B cell (primary cell): ENCODE measurements around the gene CLSTN2. TPM values are rescaled to one million over a fixed set of nuclear protein-coding genes. Genes with fewer than 3 reads are reported as not detected.

Experiments used
- ATAC-seq: fragments of 200-7000 bp; cut with Tn5 transposase; one replicate; pipeline ENCODE4 v1.10.0; 2021; ENCODE audit warnings: low read depth, mild to moderate bottlenecking, moderate number of reproducible peaks, moderate library complexity
- CTCF ChIA-PET: fragments of 350-600 bp; sonication (Branson Sonifier 250); formaldehyde crosslinking; loops from one replicate; lab custom pipeline; 2021; ENCODE audit warnings: antibody characterized with exemption, inconsistent platforms; lab: Charles Lee
- POLR2A ChIA-PET: fragments of 350-600 bp; sonication (Branson Sonifier 250); formaldehyde crosslinking; loops from one replicate; lab custom pipeline; 2021; ENCODE audit warnings: antibody characterized with exemption; lab: Charles Lee
- DNase-seq: peaks from one replicate; pipeline ENCODE4 v3.0.0; 2013
- H2AFZ ChIP-seq: 2 replicates; pipeline ENCODE4 v1.6.1; 2012; ENCODE audit warnings: mild to moderate bottlenecking, low read depth, low read length; ENCODE audit not compliant: insufficient read depth, poor library complexity, severe bottlenecking
- H3K27ac ChIP-seq, 2 donors: 1 replicate in 1 of 2; 2 replicates in 1 of 2; pipeline ENCODE4 v1.5.1; 2012 to 2013; ENCODE audit warnings: low read length in 2 of 2, mild to moderate bottlenecking in 2 of 2, moderate library complexity in 1 of 2
- H3K27me3 ChIP-seq, 4 experiments: fragments of 200-600 bp in 1 of 4; sonication (generic) in 1 of 4; replicated peaks in 1 of 4; 1 replicate in 2 of 4; 2 replicates in 2 of 4; pipeline versions ENCODE4 v1.6.1 to v1.7.0; 2013 to 2016; ENCODE audit warnings: low read length in 3 of 4, mild to moderate bottlenecking in 2 of 4, mixed read lengths in 1 of 4, moderate library complexity in 1 of 4; ENCODE audit not compliant: insufficient read depth in 4 of 4, control insufficient read depth in 3 of 4; ENCODE audit errors: control extremely low read depth in 1 of 4
- H3K36me3 ChIP-seq, 2 experiments: replicated peaks in 1 of 2; 1 replicate in 1 of 2; 2 replicates in 1 of 2; pipeline versions ENCODE4 v1.6.1 to v1.7.1; 2013; ENCODE audit warnings: low read length in 1 of 2; ENCODE audit not compliant: insufficient read depth in 2 of 2, control insufficient read depth in 1 of 2; ENCODE audit errors: control extremely low read depth in 1 of 2, extremely low read depth in 1 of 2
- H3K4me1 ChIP-seq, 2 donors: fragments of 200-600 bp in 1 of 2; sonication (generic) in 1 of 2; 1 replicate in 1 of 2; 2 replicates in 1 of 2; pipeline versions ENCODE4 v1.5.1 to v1.6.1; 2013 to 2017; ENCODE audit warnings: low read length in 2 of 2; ENCODE audit not compliant: control insufficient read depth in 2 of 2, insufficient read depth in 2 of 2
- H3K4me2 ChIP-seq: replicated peaks from 2 replicates; pipeline ENCODE3; 2012; ENCODE audit warnings: mild to moderate bottlenecking, low read depth, low read length; ENCODE audit not compliant: poor library complexity, severe bottlenecking
- H3K4me3 ChIP-seq, 5 experiments: fragments of 200-600 bp in 1 of 5; sonication (generic) in 1 of 5; 1 replicate in 3 of 5; 2 replicates in 2 of 5; pipeline versions ENCODE4 v1.5.1 to v1.7.0; 2011 to 2016; ENCODE audit warnings: low read length in 4 of 5, mild to moderate bottlenecking in 4 of 5, low read depth in 2 of 5, control low read depth in 1 of 5, moderate library complexity in 1 of 5; ENCODE audit not compliant: insufficient read depth in 1 of 5; ENCODE audit errors: control extremely low read depth in 1 of 5, extremely low read depth in 1 of 5
- H3K79me2 ChIP-seq: fragments of 200-600 bp; sonication (generic); one replicate; pipeline ENCODE4 v1.6.0; 2016; ENCODE audit warnings: low read length; ENCODE audit not compliant: control insufficient read depth, insufficient read depth
- H3K9ac ChIP-seq: fragments of 200-600 bp; sonication (generic); 2 replicates; pipeline ENCODE4 v1.6.1; 2017; ENCODE audit warnings: mild to moderate bottlenecking, low read length, moderate library complexity
- H3K9me3 ChIP-seq, 3 donors: one replicate each; pipeline versions ENCODE4 v1.6.1 to v1.7.1; 2013; ENCODE audit warnings: low read length in 2 of 3; ENCODE audit not compliant: control insufficient read depth in 2 of 3, insufficient read depth in 1 of 3; ENCODE audit errors: control extremely low read depth in 1 of 3
- H4K20me1 ChIP-seq: 2 replicates; pipeline ENCODE4 v1.6.0; 2012; ENCODE audit warnings: mild to moderate bottlenecking, low read length; ENCODE audit not compliant: insufficient read depth, control insufficient read depth, poor library complexity, severe bottlenecking
- H3K27ac Mint-ChIP-seq: one replicate; pipeline ENCODE4 v1.8.0; 2021; ENCODE audit warnings: mixed read lengths
- H3K27me3 Mint-ChIP-seq: one replicate; pipeline ENCODE4 v1.8.0; 2021; ENCODE audit warnings: mixed read lengths
- H3K4me1 Mint-ChIP-seq: one replicate; pipeline ENCODE4 v1.8.0; 2021; ENCODE audit warnings: mixed read lengths
- H3K4me3 Mint-ChIP-seq: one replicate; pipeline ENCODE4 v1.8.0; 2021; ENCODE audit warnings: mixed read lengths
- H3K9me3 Mint-ChIP-seq: one replicate; pipeline ENCODE4 v1.8.0; 2022; ENCODE audit warnings: mixed read lengths; ENCODE audit not compliant: insufficient read depth
- EZH2 ChIP-seq: IDR thresholded peaks from 2 replicates; pipeline ENCODE4 v1.6.1; 2012; ENCODE audit warnings: borderline replicate concordance, low read depth, mild to moderate bottlenecking, moderate library complexity, low read length; ENCODE audit not compliant: insufficient read depth, poor library complexity, severe bottlenecking
- WGBS: methylation state at CpG from one replicate; pipeline ENCODE4 v1.1.5; 2013; ENCODE audit warnings: missing lambda C conversion rate; ENCODE audit not compliant: insufficient coverage; 5-methylcytosine and 5-hydroxymethylcytosine counted together
- intact Hi-C: fragments of 100-400 bp; cut with micrococcal nuclease; formaldehyde crosslinking; loops from one replicate; pipeline ENCODE4 v1.10.0; 2022
- polyA plus RNA-seq: library from polyadenylated mRNA; depleted of rRNA; stranded (reverse); fragments of >200 nt; gene quantifications from 2 replicates; pipeline ENCODE4 v1.2.3, GENCODE V29; 2012
- total RNA-seq, 2 donors: library from RNA; stranded (reverse); fragments of 120-200 nt in 1 of 2; gene quantifications; 1 replicate in 1 of 2; 2 replicates in 1 of 2; pipeline versions ENCODE4 v1.2.3 to v1.2.4, GENCODE V29; 2013 to 2022
- TF ChIP-seq, protein P1 (sequence below): fragments of 200-600 bp; IDR thresholded peaks from one replicate; pipeline ENCODE4 v1.8.0; 2022; ENCODE audit warnings: antibody characterized with exemption, mild to moderate bottlenecking

The CLSTN2 gene
- total and polyA plus RNA-seq, 2 donors (not counting 1 experiment from before 2014, with no cell fraction given): not detected

DNA sequence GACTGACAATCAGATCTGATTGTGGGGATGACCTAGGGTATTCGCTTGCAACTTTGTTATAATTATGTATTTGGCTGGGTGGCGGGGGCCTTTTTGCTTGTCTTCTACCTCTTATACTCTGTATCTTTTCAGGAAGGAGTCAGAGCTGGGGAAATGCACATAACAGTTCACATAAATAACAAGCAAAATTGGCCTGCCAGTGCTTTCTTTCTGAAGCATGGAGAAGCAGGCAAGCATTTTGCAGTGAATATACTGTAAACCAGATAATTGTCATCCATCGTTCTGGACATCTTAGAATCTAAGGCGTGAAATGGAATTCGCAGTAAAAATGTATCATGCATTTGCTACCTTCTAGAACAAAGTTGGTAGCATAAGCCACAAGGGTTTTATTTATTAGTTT, 227.6 kb downstream of the CLSTN2 start:
- Histone ChIP-seq H3K9me3 (no peaks in the 10 kb centered on the region), H3K27me3 (no peaks in the 10 kb centered on the region), H4K20me1 (no peaks in the 10 kb centered on the region), H3K36me3 (no peaks in the 10 kb centered on the region), H3K79me2 (no peaks in the 10 kb centered on the region), H3K9ac (no peak overlapping the region), H3K4me1 (no peaks in the 10 kb centered on the region), H3K27ac (no peak overlapping the region), H3K4me2 (no peak overlapping the region), H2AFZ (no peak overlapping the region), H3K4me3 (no peak overlapping the region)
- ChIA-PET CTCF (no interaction called here), POLR2A (no interaction called here)
- DNase-seq (no peak), ATAC-seq (no peak)
- H3K27ac Mint-ChIP-seq: no peak overlapping the region
- no CpG with 5 or more reads among the region's 5 CpGs for WGBS
- intact Hi-C loops: no loop called here
- H3K27me3 Mint-ChIP-seq: peaks cover 12% of the 10 kb centered on the region
- H3K4me1 Mint-ChIP-seq: no peaks in the 10 kb centered on the region
- H3K4me3 Mint-ChIP-seq: no peak overlapping the region
- TF ChIP-seq, protein P1, sequence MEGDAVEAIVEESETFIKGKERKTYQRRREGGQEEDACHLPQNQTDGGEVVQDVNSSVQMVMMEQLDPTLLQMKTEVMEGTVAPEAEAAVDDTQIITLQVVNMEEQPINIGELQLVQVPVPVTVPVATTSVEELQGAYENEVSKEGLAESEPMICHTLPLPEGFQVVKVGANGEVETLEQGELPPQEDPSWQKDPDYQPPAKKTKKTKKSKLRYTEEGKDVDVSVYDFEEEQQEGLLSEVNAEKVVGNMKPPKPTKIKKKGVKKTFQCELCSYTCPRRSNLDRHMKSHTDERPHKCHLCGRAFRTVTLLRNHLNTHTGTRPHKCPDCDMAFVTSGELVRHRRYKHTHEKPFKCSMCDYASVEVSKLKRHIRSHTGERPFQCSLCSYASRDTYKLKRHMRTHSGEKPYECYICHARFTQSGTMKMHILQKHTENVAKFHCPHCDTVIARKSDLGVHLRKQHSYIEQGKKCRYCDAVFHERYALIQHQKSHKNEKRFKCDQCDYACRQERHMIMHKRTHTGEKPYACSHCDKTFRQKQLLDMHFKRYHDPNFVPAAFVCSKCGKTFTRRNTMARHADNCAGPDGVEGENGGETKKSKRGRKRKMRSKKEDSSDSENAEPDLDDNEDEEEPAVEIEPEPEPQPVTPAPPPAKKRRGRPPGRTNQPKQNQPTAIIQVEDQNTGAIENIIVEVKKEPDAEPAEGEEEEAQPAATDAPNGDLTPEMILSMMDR: no peak
- no peak for TF ChIP-seq EZH2
- H3K9me3 Mint-ChIP-seq: peaks cover 2% of the 10 kb centered on the region

DNA sequence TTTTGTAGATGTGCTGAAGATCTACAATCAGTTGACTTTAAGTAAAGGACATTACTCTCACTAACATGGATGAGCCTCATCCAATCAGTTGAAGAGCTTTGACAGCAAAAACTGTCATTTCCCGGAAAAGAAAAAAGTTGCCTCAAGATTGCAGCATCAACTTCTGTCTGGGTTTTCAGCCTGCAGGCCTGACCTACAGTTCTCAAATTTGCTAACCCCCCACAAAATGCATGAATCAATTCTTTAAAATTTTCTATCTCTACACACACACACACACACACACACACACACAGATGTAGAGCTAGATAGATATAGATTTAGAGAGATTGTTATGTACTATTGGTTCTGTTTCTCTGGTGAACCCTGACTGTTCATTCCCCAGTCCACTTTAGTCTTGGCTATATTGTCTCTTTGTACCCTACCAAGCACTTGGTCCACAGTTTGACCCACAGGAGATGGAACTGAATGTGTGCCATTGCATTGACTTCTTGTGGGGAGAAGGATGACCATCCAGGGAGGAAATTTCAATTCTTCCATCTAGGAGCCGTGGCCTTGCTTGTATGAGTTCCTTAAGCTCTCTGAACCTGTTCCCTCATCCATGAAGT, 228.3 kb downstream of the CLSTN2 start:
- no peaks in the 10 kb centered on the region for H3K27me3 ChIP-seq
- TF ChIP-seq, protein P1: no peak
- TF ChIP-seq EZH2: no peak
- ChIA-PET CTCF (no interaction called here), POLR2A (no interaction called here)
- no peaks in the 10 kb centered on the region for H3K36me3 ChIP-seq
- no peaks in the 10 kb centered on the region for H3K9me3 ChIP-seq
- no peaks in the 10 kb centered on the region for H4K20me1 ChIP-seq
- WGBS: no CpG with 5 or more reads among the region's 2 CpGs
- H3K9me3 Mint-ChIP-seq: peaks cover 2% of the 10 kb centered on the region
- H3K9ac ChIP-seq: no peak overlapping the region
- no peak overlapping the region for H2AFZ ChIP-seq
- no peak overlapping the region for H3K4me3 Mint-ChIP-seq
- peaks cover 12% of the 10 kb centered on the region for H3K27me3 Mint-ChIP-seq
- no peaks in the 10 kb centered on the region for H3K4me1 ChIP-seq
- ATAC-seq: no peak
- H3K4me3 ChIP-seq: no peak overlapping the region
- no peak for DNase-seq
- H3K27ac ChIP-seq: no peak overlapping the region
- H3K4me1 Mint-ChIP-seq: no peaks in the 10 kb centered on the region
- no peaks in the 10 kb centered on the region for H3K79me2 ChIP-seq
- no peak overlapping the region for H3K27ac Mint-ChIP-seq
- H3K4me2 ChIP-seq: no peak overlapping the region
- intact Hi-C loops: no loop called here
